GM19467 (cell line): ENCODE measurements around the gene AGBL1.

ENCODE experiments used
- ATAC-seq: cut with Tn5 transposase; IDR thresholded peaks from one replicate; pipeline ENCODE4 v1.9.1; 2021; ENCODE audit warnings: mild to moderate bottlenecking, moderate library complexity; ENCODE audit not compliant: unreplicated experiment

Gene AGBL1

DNA sequence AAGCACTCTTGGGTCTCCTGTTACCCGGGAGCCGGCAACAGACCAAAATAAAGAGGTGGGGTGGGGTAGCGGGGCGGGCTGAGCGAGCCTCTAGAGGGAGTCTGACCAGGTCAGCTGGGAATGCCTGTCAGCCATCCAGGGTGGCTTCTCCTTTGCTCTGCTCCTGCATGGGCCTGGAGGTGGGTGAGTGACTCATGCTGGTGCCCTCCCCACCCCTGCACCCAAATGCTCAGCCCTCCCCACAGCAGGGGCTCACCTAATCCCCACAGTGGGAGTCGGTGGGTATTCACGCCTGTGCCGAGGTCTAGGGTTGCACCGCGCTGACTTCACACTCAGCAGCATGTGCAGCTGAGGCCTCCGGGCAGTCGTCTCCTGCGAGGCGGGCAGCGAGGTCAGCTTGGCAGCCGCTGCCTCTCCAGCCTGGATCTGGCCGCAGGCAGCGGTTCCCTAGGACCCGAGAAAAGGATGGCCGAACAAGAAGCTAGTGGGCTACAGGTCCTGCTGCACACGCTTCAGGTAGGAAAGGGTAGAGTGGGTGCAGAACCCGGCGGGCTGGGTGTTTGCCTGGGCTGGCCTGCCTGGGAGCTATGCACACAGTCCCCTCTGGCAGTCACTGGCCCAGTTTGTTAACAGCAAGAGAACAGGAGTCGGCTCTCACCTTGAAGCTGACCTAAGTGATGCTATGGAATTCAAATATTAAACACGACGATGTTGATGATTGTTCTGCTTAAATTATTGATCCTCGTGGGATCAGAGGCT is at the start of gene AGBL1:
AGBL1 (plus strand) TSS at position 364 of the 759 bp plus-strand sequence.
- ATAC-seq: no peak

DNA sequence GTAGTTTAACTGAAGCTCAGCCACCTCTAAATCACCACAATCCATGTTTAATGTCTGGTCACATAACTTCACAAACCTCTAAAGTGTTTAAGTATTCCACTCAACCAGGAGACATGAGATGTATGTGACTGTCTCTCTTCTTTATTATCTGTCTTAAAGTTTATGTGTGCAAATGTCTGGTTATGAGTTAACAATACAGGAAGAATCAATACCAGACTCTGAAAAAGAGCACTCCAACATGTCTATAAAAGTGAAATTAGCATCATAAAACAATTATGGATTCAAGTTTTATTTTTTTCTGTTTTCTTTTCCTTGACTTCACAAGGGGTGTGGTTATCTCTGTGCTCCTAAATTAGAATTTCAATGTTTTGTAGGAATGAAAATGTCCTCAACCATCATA is 44.8 kb upstream of the AGBL1 start:
- ATAC-seq: no peak

DNA sequence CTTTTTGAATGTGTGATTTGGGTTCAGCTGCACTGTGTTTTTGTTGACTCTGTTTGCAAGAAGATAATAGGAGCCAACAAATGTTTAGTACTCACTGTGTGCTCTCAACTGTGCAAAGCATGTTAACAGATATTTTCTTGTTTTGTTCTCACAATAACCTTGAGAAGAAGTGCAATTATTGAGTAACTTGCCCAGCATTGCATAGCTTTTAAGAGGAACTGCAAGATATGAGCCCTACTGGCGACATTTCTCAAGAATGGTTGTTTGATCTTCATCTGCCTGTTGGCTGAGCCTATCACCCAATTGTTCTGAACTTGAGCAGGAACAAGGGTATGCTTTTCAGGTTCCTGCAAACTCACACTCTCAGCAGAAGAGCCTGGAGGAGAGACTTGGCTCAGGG is 43.4 kb upstream of the AGBL1 start:
- ATAC-seq: no peak

DNA sequence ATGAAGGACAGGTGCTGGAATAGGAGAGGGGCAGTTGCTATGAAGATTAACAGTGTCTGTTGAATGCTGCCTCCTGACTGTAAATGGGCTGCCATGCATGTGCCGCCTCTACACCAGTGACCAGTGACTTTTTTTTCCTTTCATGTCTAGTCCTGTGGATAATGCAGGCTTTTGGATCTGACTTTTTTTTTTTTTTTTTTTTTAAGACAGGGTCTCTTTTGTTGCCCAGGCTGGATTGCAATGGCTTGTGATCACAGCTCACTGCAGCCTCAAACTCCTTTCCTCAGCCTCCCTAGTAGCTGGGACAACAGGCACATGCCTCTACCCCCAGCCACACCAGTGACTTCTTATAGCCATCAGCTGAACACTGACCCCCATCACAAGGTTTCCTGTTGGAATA is 41.2 kb upstream of the AGBL1 start:
- no peak for ATAC-seq

DNA sequence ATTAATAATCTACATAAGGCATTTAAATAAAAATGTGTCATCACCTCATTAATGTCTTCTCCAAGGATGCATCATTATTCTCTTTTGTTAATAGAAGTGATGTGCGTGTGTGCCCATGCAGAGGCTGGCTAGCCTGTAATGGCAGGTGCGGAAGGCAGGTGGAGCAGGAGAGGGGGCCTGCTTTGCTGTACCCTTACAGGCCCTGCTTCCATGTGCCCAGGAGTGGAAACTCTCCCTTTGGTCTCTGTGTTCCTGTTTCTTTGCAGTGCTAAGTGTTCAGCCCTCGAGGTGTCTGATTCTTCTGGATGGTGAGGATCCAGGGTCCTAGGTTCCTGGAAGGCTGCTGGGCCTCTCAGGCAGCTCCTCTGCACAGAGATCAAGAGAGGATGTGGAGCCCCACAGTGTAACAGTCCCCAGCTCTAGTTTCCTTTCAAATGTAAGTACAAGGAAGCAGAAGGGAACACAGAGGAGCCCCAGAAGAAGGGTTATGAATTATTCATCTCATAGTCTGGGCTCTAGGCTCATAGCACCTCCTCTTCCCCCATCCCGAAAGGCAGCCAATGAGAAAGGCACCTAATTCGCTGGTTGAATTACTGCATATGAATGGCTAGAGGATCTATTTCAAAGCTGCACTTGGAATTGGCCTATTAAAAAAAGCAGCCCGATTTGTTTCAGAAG is 39.2 kb upstream of the AGBL1 start:
- ATAC-seq: no peak

DNA sequence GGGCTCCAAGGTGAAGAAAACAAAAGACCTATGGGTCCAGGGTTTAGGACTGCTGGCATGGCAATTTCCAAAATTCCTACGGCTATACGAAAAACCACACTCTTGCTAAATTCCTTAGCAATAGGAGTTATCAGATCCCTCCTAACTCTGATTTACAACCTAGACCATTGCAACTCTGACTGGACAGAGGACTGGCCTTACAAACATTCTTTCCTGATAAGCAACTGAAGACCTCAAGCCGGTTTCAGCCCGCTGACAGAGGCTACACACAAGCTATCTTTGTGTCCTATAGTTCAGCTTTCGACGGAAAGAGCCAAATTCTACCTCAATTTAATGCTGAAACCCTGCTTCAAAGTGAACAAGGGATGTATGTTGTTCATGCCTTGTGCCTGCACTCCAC is 38.3 kb upstream of the AGBL1 start:
- no peak for ATAC-seq

DNA sequence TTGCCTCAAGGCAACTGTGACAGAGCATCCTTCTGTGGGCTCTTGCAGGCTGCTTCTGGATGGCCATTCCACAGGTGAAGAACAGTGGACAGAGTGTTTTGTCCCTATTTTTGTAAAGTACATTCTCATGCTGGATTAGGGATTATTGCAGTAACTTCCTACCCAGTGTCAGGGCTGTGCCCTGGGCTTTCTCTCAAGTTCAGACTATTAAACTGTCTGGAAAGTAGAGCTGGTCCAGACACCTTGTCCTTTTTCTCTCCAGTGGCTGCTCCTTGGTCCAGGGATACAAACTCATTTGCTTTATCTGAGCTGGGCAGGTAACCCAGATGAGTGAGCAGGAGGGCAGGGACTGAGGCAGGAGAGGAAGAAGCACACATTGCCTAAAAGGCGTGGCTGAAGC is 37.4 kb upstream of the AGBL1 start:
- no peak for ATAC-seq

DNA sequence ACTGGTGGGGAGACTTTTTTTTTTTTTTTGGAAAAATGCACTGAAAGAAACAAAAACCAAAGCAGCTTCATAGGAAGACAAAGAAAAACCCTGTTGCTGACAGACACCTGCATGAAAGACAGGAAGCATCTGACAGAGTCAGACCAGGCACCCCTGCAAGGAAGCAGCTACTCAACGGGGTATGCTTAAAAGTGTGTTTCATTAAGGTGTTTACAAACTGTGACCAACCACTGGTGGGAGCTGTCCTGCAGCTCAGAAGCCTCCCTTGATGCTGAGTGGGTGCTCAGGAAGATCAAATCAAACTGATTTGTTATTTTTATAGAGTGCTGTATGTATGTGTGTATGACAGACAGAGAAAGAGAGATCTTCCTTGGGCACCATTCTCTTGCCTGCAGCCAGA is 34.7 kb upstream of the AGBL1 start:
- ATAC-seq: no peak

DNA sequence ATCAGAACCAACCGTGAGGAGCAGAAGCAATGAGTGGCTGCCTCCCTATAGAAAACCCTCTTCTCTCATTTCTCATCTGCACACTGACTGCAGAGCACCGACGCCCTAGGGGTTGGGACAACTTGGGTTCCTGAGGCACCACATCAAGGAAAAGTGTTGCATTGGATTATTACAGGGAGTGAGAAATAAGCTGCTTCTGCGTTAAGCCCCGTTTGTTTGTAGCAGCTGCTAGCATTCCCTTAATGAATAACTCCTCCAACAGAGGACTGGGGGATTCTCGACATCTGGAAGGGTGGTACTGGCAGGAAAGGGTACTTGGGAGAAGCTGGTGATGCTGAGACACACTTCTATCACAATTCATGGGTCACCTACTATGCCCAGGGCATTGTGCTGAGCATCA is 25.3 kb upstream of the AGBL1 start:
- no peak for ATAC-seq

DNA sequence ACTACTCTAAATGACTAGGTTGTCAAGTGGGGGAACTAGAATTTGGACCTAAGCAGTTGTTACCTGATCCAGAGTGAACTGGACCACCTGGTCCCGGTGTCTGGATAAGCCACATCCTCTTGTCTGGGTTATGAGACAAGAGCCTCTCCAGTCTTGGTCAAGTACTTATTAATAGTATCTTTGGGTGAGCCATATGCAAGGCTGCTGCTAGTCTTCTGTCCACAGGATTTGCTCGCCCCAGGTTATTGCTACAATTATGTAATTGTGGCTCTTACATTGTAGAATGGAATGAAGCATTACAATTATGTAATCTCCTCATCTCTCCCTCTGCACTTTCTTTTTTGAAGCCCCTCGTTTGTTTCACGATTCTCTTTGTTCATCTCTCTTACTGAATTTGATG is 24.0 kb upstream of the AGBL1 start:
- no peak for ATAC-seq

DNA sequence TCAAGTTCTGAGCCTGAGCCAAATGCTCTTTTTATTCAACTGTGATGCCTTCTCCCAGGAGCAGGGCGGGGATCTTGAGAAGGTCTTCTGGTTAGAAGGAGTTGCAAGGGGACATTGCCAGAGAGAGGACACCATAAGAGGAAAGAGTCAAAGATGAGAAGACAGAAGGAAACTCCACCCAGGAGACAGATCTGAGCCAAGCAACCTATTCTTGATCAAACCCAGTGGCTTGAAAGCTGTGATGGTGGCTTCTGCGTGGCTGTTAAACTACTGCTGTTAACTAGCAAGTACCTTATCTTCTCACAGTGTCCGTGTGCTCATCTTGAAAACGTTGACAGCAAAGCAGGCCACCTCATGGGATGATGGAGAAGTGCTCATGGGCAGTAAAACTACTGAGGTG is 19.8 kb upstream of the AGBL1 start:
- no peak for ATAC-seq

DNA sequence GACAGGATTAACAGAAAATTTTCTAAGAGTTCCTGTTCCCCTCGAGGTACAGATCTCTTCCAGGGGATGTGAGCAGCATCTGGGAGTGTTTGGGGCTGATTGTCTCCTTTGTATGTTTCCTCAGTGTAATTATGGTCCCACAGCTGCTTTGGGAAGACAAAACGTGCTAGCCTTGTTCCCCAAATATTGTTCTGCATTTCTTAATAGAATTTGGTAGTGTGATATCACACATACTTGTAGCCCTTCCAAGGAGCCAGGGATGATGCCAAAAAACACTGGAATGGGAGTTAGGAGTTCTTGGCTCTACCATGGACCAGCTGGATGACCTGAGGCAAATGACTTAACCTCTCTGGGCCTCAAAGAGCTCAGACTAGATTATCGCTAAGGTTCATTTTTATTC is 19.0 kb upstream of the AGBL1 start:
- no peak for ATAC-seq

DNA sequence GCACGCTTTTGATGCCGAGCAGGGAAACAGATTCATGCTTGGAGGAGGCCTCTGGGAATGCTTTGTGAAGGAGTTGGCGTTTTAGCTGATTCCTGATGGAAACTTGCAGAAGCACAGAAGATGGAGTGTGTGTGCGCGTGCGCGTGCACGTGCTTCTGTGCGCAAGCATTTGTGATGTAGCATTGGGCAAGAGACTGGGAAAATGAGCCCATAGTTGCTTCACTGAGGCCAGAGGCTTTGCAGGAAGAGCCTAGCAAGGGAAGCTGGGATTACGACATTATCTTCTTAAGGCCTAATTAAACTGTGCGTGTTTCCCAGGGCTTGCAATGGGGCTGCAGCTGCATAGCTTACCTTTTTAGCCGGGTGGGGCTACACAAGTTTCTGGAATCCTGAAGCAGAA is 18.1 kb upstream of the AGBL1 start:
- ATAC-seq: no peak

DNA sequence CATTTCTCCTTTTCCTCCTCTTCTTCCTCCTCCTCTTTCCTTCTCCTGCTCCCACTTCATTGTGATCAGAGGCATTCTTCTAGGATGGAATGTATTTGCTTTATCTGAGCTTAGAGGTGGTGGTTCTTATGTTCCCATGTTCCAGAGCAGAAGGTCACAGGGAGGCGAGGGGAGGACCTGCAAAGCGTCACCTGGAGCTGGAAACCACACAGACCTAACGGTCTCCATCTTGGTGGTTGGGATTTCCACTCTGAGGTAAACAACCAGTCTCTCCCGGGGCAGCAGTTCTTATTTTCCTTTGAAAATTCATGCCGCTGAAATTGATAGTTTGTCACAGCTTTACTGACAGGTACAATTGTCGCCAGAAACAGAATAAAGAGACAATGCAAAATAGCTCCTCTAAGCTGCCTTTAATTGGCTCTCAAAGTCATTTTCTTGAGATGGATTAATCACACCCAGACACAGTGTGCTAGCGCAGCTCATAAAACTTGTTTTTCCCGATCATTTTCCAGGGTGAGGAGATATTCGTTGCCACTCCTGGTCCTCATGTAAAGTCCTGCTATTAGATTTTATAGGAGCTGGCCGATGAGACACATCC is 16.9 kb upstream of the AGBL1 start:
- ATAC-seq: no peak

DNA sequence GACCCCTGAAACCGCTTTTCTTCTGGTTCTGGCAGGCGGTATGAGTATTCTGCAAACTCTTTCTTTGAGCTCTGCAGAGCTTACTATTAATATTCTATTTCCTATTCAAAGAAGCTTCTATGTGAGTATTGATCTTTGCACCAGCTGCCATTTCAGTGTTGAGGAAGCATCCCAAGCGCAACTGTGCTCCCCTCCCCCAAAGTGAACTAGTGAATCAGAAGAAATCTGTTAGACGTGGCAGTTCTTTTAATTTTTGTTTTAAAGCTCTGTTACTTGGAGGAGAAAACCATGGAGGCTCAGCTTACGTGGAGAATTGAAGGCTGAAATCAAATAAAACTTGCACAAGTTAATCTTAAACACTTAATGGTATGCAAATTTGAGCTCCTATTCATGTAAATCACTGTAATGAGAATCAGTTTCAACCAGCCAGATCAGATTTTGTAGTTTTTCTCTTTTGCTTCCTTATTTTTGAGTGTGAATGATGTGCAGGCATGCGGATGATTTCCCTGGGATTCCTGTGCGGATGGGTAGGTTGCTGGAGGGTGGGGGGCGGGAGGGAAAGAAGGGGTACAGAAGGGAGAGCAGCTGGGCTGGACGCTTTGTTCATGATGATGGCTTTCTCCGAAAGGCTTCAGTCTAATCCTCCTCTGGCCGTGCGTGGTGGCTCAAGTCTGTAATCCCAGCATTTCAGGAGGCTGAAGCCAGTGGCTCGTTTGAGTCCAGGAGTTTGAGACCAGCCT is 16.1 kb upstream of the AGBL1 start:
- no peak for ATAC-seq

DNA sequence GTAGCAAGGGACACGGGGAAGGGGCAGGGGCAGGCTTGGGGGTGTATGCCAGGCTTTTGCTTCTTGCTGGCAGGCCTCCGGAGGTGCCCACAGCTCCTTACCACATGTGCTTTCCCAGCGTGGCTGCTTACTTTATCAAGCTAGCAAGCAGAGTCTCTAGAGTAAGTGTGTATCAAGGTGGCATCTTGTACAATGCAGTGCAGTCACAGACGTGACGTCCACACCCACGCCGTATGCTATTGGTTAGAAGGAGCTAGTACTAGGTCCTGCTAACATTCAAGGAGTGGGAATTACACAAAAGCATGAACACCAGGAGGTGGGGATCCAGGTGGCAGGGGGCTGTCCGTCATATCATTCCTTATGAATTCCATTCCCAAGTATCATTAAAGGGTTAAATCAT is 15.3 kb upstream of the AGBL1 start:
- ATAC-seq: no peak

DNA sequence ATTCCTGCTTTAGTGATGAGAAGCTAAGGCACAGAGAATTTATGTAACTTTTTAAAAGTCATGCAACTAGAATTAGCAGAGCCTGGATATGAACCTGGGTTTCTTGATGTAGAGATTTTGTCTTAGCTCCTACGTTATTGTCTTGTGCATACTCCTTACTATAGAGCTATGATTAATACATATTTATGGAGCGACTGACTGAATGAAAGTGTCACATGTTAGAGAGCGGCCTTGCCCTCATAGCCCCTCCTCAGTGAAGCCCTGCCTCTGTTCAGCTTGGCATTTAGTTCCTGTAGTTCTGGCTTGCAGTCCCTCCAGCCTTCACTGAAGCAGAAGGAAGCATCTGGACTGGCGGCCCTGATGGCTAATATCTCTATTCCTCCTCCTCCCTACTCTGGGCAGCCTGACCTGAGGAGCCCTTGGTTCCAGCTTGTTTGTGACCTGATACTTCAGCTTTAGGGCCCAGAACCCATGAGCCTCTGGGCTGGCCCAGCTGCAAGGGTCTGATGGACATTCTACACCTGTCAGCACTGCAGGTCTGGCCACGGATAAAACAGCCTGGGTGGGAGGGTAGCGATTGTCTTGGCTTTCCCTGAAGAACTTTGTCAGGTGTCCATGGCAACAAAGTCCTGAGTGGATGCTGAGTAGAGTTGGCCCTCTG is 13.4 kb upstream of the AGBL1 start:
- no peak for ATAC-seq

DNA sequence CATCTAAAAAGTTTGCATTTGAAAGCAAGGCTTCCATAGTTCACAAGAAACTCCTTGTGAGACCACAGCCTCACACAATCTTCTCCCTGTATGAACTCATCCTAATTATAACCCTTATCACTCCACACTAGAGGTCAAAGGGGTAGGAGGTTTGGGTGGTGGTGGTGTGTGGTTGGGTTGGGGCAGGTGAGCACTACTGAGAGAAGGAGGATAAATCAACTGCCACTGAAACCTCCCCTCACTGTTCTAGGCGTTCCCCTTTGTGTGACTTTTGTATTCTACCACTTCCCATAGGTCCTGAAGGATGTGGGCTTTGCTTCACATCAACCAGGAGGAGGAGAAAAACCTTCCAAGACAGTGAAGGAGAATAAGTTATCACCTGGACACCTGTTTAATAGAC is 6.4 kb upstream of the AGBL1 start:
- no peak for ATAC-seq

DNA sequence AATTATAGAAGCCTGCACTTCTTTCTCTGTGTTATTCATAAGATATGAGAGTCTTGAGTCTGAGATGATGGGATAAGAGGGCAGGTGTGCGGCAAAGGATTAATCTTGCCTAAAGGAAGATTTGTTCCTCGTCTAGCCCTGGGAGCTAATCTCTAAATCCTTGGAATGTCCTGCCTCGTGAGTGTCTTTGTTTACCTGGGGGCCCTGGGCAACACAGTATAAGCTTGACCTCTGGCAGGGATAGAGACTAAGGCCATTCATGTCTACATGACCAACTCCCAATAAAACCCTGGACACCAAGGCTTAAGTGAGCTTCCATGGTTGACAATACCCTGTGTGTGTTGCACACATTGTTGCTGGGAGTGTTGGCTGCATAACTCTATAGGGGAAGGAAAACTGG is 3.2 kb upstream of the AGBL1 start:
- no peak for ATAC-seq

DNA sequence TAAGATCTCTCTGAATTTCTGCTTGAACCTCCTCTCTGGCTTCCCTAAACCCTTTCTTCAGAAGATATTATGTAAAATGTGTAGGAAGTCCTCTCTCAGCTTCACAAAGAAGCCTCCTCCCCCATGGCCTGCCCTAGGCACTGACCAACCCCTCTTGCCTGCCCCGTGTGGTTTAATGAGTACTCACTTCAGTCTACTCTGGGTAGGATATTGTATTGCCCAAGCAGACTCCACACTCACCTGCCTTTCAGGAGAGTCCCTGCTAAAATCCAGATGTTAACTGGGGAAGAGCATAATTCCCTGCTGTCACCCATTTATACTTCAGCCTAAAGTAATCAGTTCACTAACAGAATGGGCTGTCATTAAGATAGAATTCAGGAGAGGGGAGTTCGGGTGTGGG is 2.6 kb upstream of the AGBL1 start:
- no peak for ATAC-seq

DNA sequence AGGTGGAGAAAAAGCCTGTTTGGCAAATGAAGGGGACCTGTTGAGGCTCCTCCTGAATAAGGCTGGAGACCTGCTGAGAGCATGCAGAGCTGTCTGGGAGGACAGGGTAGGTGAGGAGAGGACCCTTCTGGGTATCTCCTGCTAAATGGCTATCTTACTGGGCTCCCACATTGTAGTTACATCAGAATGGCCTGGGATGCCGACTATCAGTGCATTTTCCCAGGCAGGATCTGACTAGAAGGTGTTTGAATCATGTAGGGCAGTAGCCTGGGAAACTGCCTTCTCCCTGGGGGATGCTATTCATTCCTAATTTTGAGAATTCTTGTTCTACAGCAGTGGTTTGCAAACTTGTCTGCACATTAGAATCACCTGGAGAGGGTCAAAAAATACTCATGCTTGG is 631 bp downstream of the AGBL1 start:
- ATAC-seq: no peak
